ENCODE data around the gene SMC1B. TPM values are rescaled to one million over a fixed set of nuclear protein-coding genes. Genes with fewer than 3 reads are reported as not detected.

The SMC1B gene
- total and polyA plus RNA-seq, 8 donors: 0.06 TPM; not detected in 7

GRCh38 chr22:45318558-45319323 is 94.7 kb downstream of the SMC1B start:
- H3K36me3 ChIP-seq: peaks cover 0 to 16% (median 0%) of the 10 kb centered on the region in 3 donors
- peak in 2 of 4 donors; percentile 11 to 14 for ATAC-seq
- WGBS, 2 donors: 86 to 88% methylated on average over 12 of the region's 12 CpGs
- no peak overlapping the region for H3K4me3 ChIP-seq
- H3K4me1 ChIP-seq: peaks cover 0 to 20% (median 4%) of the 10 kb centered on the region in 3 donors
- intact Hi-C loops (cut with DNase I): no loop called here
- no peak for DNase-seq
- peak overlapping the region in 2 of 4 donors; percentile 34 to 53 for H3K27ac ChIP-seq
- H3K9me3 ChIP-seq: no peaks in the 10 kb centered on the region
- no peak for FAIRE-seq
- no peaks in the 10 kb centered on the region for H3K27me3 ChIP-seq
- TF ChIP-seq CTCF (IDR thresholded peaks at IDR 0.05): no peak

GRCh38 chr22:45318168-45318557 is 95.2 kb downstream of the SMC1B start:
- ATAC-seq (peak in 3 of 4 donors; percentile 40 to 70 (median 61)), FAIRE-seq (no peak), DNase-seq (peak in 4 of 6 donors; percentile 31 to 49 (median 42))
- Histone ChIP-seq H3K36me3 (peaks cover 0 to 10% (median 0%) of the 10 kb centered on the region in 3 donors), H3K9me3 (no peaks in the 10 kb centered on the region), H3K4me3 (no peak overlapping the region), H3K4me1 (peaks cover 0 to 23% (median 4%) of the 10 kb centered on the region in 3 donors), H3K27ac (peak overlapping the region in 2 of 4 donors; percentile 34 to 53), H3K27me3 (no peaks in the 10 kb centered on the region)
- TF ChIP-seq CTCF (IDR thresholded peaks at IDR 0.05): no peak
- WGBS, 2 donors: 38 to 45% methylated on average over 8 of the region's 8 CpGs
- intact Hi-C loops (cut with DNase I): no loop called here

- no peak overlapping the region for H3K4me3 ChIP-seq
- 67 to 68% methylated on average over 19 of the region's 19 CpGs for WGBS, 2 donors
- TF ChIP-seq CTCF (IDR thresholded peaks at IDR 0.05): no peak
- H3K4me1 ChIP-seq: peaks cover 0 to 23% (median 4%) of the 10 kb centered on the region in 3 donors
- H3K27me3 ChIP-seq: no peaks in the 10 kb centered on the region
- H3K36me3 ChIP-seq: peaks cover 0 to 5% (median 0%) of the 10 kb centered on the region in 3 donors
- H3K27ac ChIP-seq: peak overlapping the region in 2 of 4 donors; percentile 34 to 53
- DNase-seq: peak in 1 of 6 donors; percentile 53
- peak in 2 of 4 donors; percentile 10 to 29 for ATAC-seq
- no peak for FAIRE-seq
- intact Hi-C loops (cut with DNase I): no loop called here
- no peaks in the 10 kb centered on the region for H3K9me3 ChIP-seq
Observed at GRCh38 chr22:45317551-45318167, 95.7 kb downstream of the SMC1B start.

GRCh38 chr22:45316796-45317526 is 96.4 kb downstream of the SMC1B start:
- intact Hi-C loops (cut with DNase I): no loop called here
- Histone ChIP-seq H3K27me3 (no peaks in the 10 kb centered on the region), H3K4me3 (no peak overlapping the region), H3K36me3 (no peaks in the 10 kb centered on the region), H3K27ac (no peak overlapping the region), H3K4me1 (peaks cover 0 to 23% (median 4%) of the 10 kb centered on the region in 3 donors), H3K9me3 (no peaks in the 10 kb centered on the region)
- 85 to 90% methylated on average over 9 of the region's 9 CpGs for WGBS, 2 donors
- DNase-seq (no peak), ATAC-seq (no peak), FAIRE-seq (no peak)
- no peak for TF ChIP-seq CTCF (IDR thresholded peaks at IDR 0.05)
